GM18870 (cell line): ENCODE results near the gene NIPSNAP2.
"Not testable (repeated sequence)": the region's sequence is repeated elsewhere in the genome, so short reads cannot be mapped to it uniquely, and the experiment has no call there.

ENCODE experiments used
- ATAC-seq: cut with Tn5 transposase; IDR thresholded peaks from one replicate; pipeline ENCODE4 v1.9.1; 2021; ENCODE audit warnings: moderate library complexity; ENCODE audit not compliant: unreplicated experiment

NIPSNAP2 gene

DNA sequence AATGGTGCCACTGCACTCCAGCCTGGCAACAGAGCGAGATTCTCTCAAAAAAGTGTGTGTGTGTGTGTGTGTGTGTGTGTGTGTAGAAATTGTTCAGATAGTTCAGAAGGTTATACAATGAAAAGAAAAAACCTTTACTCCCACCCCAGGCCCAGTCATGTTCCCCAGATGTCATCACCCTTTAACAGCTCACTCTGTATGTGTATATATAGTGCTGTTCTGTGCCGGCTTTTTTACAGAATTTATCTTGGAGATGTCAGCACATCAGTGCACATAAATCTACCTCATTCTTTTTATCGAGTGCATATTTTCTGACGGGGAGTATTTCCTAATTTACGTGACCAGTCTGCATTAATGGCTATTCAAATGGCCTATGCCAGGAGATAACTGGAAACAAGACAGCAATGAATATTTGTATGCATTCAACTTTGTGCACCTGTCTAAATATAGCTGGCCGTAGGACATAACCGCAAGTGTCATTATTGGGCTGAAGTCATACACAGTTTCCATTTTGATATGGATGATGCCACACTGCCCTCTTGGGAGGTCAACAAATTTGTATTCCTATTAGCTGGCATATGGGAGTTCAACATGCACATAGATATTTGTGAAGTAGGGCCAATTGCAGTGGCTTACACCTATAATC lies 11.7 kb downstream of the NIPSNAP2 start:
- no peak for ATAC-seq

DNA sequence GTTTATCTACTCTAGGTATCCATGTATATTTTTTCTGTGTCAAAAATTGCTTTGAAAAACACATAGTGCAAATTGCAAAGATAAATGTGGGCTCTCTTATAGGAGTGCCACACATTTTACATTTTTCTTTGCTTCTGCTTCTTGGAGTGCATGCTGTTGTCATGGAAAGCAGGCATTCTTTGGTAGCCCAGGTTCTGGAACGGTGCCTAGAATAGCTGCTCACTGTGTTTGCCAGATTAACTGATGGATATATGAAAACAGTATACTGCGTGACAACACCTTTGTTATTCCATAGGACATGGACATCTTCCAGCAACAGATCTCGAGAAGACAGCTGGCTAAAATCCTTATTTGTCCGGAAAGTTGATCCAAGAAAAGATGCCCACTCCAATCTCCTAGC lies 13.4 kb downstream of the NIPSNAP2 start:
- no peak for ATAC-seq

DNA sequence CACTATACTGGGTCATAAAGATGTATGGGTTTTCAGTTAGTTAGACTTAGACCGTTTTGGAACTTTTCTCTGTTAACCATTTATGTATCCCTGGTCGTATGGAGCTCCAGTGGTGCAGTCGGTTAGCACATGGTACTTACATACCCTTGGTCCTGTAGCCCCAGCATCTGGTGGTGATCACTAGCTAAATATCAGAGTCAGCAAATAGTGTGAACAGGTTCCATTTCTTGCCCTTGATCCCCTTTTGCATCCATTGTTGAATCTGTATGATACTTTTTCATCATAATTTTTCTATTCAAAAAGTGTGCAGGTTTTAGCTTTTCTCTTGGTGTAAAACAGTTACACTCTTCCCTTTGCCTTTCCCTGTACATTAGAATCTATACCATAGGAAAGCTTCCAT lies 15.9 kb downstream of the NIPSNAP2 start:
- ATAC-seq = no peak

DNA sequence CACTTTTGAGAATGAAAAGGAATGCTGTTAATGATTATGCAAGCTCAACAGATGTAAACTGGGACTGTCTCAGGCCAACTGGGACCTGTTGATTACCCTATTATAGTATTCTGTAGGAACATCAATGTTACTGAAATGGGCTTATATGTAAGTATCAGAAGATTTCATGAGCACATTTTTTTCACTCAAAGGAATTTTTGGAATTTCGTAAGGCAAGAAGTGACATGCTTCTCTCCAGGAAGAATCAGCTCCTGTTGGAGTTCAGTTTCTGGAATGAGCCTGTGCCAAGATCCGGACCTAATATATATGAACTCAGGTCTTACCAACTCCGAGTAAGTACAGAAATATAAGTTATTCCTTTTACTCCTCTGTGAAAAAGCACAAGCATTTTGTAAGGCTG lies 19.2 kb downstream of the NIPSNAP2 start:
- ATAC-seq = no peak

DNA sequence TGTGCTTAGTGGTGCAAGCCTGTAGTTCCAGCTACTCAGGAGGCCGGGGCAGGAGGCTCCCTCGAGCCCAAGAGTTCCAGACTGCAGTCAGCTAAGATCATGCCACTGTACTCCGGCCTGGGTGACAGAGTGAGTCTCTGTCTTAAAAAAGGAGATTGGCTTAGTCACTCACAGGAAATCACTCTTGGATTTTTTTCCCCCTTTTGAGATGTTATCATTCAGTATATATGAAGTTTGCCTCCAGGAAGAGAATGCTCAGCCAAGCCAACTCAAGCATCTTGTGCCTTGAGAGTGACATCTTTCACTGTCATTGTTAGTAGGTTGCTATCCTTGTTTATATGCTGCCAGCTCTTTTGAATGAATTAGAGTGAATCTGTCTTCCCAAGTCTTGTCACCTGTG lies 28.0 kb downstream of the NIPSNAP2 start:
- ATAC-seq = no peak

DNA sequence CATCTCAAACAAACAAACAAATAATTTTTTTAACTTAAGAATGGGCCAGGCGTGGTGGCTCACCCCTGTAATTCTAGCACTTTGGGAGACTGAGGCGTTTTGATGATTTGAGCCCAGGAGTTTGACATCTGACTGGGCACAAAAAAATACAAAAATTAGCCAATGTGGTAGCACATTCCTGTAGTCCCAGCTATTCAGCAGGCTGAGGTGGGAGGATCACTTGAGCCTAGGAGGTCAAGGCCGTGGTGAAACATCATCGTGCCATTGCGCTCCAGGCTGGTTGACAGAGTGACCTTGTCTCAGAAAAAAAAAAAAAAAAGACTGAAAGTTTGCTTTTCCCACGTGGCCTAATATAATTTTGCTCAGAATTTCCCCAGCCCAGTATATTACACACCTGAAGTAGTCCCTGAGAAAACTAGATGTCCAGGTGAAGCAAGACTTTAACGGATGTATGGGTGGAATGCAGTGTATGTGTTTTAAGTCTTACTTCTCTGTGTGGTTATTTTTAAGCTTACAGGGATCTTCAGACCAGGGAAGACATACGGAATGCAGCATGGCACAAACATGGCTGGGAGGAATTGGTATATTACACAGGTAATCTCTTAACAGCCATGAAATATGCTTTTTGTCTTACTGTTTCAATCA lies 32.6 kb downstream of the NIPSNAP2 start:
- ATAC-seq = no peak

DNA sequence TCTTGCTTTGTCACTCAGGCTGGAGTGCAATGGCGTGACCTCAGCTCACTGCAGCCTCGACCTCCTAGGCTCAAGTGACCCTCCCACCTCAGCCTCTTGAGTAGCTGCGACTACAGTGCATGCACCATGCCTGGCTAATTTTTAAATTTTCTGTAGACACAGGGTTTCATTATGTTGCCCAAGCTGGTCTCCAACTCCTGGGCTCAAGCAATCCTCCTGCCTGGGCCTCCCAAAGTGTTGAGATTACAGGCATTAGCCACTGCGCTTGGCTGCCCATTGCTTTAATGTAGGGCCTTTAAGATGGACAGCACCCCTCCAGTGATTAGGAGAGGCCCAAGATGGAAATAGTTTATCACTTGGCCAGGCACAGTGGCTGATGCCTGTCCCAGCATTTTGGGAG lies 39.4 kb downstream of the NIPSNAP2 start:
- ATAC-seq = no peak

DNA sequence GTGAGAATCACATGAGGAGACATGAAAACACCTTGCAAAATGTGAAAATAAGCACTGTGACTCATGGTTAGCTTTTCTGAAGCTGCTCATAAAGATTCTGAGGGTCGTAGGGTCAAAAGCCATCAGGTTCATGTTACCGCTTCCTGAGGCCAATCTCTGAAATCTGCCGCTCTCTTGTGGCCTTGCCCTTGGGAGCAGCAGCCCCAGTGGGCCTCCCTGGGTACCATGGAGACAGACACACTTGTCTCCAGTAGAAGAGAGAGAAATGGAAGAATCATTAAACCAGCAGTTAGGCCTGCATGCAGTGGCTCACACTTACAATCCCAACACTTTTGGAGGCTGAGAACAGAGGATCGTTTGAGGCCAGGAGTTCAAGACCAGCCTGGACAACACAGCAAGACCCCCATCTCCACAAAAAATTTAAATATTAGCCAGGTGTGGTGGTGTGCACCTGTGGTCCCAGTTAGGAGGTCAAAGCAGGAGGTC lies 42.8 kb downstream of the NIPSNAP2 start:
- ATAC-seq = no peak

DNA sequence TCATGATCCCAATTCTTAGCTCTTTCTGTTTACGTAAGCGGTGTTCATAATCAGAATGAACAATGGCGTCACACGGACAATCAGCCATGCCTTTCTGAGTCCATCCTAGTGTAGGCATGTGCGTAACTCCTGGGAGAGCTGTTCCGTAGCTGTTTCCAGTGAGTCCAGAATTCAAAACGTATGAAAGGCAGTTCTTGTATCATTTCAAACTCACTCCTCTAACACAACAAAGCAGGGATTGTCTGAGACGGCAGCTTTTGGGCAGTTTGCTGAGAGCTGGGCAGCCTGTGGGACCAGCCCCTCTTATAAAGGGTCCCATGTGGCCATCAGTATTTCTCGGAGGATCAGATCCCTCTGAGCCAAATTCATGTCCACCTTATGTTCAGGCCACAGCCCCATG lies 43.5 kb downstream of the NIPSNAP2 start:
- no peak for ATAC-seq

DNA sequence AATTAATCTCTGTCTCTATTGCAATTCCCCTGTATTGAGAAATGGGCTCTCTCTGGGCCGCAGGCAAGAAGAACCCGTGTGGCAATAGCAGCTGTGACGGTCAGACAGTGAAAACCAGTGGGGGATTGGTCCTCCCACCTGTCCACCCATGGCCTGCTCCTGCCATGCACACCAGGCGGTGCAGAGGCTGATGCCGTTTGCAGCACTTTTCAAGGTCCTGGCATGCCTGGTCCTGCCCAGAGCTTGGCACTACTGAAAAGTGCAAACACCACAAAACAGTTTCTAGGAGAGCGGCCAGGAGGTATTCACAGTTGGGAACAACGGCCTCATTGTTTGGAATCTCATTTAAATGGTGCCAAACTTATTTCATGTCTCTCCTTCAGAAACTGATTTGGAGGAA lies 45.3 kb downstream of the NIPSNAP2 start:
- ATAC-seq = no peak

DNA sequence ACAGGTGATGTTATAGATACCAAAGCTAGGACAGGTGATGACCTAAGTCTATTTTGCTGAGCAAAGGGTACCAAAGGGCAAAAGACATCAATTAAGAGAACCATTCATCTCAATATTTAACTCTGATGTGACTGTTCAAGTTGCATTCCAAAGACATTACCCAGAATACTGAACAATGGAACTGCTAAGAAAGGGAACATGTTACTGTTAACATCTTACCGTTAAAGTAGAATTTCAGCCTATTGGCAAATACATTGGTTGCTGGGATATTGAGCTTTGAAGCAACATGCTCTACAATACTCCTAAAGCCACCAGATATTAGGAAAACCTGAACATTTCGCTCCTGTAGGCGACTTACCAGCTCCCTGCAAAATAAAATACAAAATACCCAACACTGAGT lies 52.6 kb downstream of the NIPSNAP2 start:
- not testable (repeated sequence) for ATAC-seq

DNA sequence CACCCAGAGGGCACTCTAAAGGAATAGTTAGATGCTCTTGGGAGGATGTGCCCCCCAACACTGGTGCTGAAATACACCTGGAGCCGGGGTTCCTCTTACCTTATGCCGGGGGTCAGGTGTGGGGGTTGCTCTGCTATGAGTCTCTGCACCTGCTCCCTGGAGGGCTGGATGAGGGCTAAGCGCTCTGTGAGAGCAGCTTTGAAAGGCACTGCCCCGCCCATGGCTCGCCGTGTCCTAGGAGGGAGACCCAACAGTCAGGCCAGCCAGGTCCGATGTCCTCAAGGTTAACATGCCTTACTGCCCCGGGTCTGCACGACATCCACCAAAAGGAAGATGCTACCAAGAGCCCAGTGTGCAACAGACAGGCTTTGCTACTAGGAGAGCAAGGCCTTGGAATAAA lies 55.1 kb downstream of the NIPSNAP2 start:
- ATAC-seq = no peak

DNA sequence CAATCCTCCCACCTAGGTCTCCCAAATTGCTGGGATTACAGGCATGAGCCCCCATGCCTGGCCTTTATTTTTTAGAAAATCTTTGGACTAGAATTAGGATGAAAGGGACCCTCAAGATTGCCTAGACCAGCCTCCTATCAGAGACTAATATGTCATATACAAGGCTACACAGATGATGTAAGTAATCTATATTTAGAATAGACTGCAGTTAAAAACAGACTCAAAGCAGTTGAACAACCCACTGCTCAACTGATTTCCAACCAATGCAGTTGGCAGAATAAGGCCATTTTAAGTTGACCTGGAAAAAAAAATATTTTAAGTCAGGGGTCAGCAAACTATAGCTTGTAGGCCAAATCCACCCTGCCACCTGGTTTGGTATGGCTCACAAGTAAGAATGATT lies 59.1 kb downstream of the NIPSNAP2 start:
- ATAC-seq = no peak

DNA sequence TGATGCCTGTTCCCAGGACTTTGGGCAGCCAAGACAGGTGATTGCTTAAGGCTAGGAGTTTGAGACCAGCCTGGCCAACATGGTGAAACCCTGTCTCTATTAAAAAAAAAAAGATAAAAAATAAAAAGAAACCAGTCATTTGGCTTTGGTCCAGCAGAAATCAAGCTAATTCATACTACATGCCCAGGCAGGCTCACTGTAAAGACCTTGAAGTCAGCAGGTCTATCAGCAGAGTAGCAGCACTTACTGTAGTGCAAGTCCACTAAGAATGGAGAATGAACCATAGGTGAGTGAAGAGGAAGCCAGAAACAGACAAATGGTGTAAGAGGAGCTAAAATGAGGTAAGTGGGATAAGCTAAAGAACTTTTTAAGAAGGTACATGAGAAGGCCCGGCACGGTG lies 62.2 kb downstream of the NIPSNAP2 start:
- ATAC-seq = no peak

DNA sequence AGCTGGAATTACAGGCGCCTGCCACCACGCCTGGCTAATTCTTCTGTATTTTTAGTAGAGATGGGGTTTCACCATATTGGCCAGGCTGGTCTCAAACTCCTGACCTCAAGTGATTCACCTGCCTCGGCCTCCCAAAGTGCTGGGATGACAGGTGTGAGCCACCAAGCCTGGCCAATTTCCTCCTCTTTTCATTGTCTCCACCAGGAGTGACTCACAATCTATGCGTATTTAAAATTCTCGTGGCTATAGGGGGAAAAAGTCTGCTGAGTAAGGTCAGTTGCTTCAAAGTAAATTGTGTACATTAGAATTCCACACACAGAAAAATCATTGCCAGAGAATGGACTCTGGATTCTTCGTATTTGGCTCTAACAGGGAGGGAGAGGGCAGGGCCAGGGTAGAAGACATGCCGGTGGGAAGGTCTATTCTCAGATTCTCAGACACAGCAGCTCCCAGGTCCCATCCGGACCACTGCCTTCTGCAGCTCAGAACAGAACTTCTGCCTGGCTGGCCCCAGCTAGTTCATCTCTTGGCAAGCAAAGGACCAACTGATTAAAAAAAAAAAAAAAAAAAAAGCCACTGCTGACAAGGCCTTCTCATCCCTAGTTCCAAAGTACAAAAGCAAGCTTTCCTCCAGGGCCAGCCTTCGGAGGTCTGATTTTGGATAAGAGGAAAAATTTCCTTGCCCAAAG lies 64.7 kb downstream of the NIPSNAP2 start:
- no peak for ATAC-seq

DNA sequence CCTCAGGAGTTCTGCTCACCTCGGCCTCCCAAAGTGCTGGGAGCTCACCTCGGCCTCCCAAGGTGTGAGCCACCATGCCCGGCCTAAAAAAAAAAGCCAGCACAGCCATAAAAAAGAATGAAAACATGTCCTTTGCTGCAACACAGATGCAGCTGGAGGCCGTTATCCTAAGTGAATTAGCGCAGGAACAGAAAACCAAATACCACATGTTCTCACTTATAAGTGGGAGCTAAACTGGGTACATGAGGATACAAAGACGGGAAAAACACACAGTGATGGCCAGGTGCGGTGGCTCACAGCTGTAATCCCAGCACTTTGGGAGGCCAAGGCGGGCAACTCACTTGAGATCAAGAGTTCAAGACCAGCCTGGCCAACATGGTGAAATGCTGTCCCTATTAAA lies 66.0 kb downstream of the NIPSNAP2 start:
- ATAC-seq = no peak

DNA sequence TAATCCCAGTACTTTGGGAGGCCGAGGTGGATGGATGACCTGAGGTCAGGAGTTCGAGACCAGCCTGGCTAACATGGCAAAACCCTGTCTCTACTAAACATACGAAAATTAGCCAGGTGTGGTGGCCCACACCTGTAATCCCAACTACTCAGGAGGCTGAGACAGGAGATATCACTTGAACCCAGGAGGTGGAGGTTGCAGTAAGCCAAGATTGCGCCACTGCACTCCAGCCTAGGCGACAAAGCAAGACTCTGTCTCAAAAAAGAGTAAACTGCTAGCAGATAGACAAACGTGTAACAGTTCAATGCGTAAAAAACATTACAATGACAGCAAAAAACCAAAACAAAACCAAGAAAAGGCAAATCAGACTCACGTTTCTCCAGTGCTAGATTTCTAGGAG lies 67.2 kb downstream of the NIPSNAP2 start:
- not testable (repeated sequence) for ATAC-seq

DNA sequence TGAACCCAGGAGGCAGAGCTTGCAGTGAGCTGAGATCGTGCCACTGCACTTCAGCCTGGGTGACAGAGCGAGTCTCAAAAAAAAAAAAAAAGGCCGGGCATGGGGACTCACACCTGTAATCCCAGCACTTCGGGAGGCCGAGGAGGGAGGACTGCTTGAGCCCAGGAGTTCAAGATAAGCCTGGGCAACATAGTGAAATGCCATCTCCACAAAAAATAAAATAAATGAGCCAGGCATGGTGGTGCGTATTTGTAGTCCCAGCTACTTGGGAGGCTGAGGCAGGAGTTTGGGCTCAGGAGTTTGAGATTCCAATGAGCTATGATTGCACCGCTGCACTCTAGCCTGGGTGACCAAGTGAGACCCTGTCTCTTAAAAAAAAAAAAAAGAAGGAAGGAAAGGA lies 68.2 kb downstream of the NIPSNAP2 start:
- ATAC-seq = not testable (repeated sequence)

DNA sequence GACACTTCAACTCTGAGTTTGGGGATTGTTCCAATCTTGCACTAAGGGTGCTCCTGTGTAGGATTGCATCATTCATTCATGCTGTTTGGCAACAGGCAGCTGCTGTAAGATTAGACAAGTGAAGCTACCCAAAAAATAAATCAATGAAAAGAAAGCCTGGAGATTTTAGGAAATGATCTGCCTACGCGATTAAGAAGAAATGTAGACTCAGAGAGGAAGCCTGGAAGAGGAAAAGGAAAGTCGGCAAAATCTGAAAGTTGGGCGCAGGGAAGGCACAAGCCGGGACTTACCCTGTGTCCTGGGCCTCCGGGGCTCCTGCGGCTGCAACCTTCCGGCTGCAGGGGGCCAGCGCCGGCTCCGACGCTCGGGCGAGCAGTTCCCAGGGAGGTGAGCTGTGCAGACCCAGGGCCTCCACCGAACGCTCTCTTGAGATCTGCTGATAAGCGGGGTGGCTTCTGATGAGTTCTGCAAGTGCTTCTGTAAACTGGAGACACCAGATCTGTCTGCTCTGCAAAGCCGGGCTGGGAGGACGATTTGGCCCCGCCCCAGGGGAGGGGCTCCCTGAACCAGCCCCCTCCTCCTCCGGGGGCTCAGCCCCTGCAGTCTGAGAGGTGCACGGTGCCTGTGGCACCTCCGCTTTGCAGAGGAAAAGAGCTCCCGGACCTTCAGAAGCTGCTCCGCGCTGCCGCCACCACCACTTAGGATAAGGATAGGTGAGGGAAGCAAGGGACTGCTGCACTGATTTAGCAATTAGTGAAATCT lies 69.5 kb downstream of the NIPSNAP2 start:
- peak; percentile 91 for ATAC-seq

DNA sequence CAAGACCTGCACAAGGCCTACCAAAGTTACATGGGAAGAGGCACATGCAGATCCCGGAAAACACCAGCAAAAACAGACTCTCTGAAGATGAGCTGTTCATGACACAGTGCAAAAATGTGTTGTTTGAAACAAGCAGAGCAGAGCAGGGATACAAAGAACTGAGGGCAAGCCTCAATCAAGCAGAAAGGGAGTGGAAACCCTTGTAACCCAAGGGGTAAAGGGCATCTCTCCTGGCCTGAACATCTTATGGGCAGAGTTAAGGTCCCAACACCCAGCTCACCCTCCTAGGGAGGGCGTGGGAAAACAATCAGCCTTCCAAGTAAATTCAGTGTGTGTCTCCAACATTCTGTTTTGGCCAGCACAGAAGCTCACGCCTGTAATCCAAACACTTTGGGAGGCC lies 76.3 kb downstream of the NIPSNAP2 start:
- ATAC-seq = no peak

DNA sequence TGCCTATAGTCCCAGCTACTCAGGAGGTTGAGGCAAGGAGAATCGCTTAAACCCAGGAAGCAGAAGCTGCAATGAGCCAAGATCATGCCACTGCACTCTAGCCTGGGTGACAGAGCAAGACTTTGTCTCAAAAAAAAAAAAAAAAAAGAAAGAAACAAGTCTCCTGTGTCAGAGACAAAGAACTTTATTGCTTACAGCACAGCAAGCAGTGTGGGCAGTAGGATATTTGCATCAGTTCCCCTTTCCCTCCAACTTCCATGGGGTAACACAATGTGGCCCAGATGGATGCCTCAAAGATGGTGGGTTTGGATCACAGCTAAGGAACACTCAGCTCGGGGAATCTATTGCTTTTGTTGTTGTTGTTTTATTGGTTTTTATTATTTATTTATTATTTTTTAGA lies 81.4 kb downstream of the NIPSNAP2 start:
- not testable (repeated sequence) for ATAC-seq
